ENCODE results near the gene ADTRP. TPM values are rescaled to one million over a fixed set of nuclear protein-coding genes. Genes with fewer than 3 reads are reported as not detected.

Gene ADTRP
- total and polyA plus RNA-seq, 2 donors (not counting 1 experiment from before 2014, with no cell fraction given) = 0.18 to 1.2 TPM

- no peak for DNase-seq
- Mint-ChIP-seq H3K4me3 (no peak overlapping the region), H3K27me3 (peaks cover 5% of the 10 kb centered on the region), H3K4me1 (no peaks in the 10 kb centered on the region), H3K27ac (no peak overlapping the region), H3K9me3 (ENCODE audit: insufficient read depth) (no peaks in the 10 kb centered on the region)
- no peak for TF ChIP-seq EZH2 (IDR thresholded peaks at IDR 0.05; ENCODE audit: borderline replicate concordance, insufficient read depth, low read depth, low read length, poor library complexity, severe bottlenecking)
- no peak for TF ChIP-seq CTCF (IDR thresholded peaks at IDR 0.05)
- H3K4me2 ChIP-seq (replicated peaks; ENCODE audit: low read depth, low read length, poor library complexity, severe bottlenecking) = no peak overlapping the region
- H2AFZ ChIP-seq (ENCODE audit: insufficient read depth, low read depth, low read length, poor library complexity, severe bottlenecking) = no peak overlapping the region
- H3K4me1 ChIP-seq (ENCODE audit: control insufficient read depth in 2 of 2, insufficient read depth in 2 of 2, low read length in 2 of 2) = no peaks in the 10 kb centered on the region
- ChIA-PET CTCF (no interaction called here), POLR2A (no interaction called here)
- H3K9me3 ChIP-seq (ENCODE audit: control extremely low read depth in 1 of 3, control insufficient read depth in 2 of 3, insufficient read depth in 1 of 3, low read length in 2 of 3) = no peaks in the 10 kb centered on the region
- H4K20me1 ChIP-seq (ENCODE audit: control insufficient read depth, insufficient read depth, low read length, poor library complexity, severe bottlenecking) = no peaks in the 10 kb centered on the region
- H3K4me3 ChIP-seq (ENCODE audit: control extremely low read depth in 1 of 5, extremely low read depth in 1 of 5, insufficient read depth in 1 of 5, low read depth in 2 of 5, low read length in 4 of 5) = no peak overlapping the region
- H3K79me2 ChIP-seq (ENCODE audit: control insufficient read depth, insufficient read depth, low read length) = no peaks in the 10 kb centered on the region
- H3K9ac ChIP-seq (ENCODE audit: low read length) = no peak overlapping the region
- H3K27ac ChIP-seq (ENCODE audit: low read length in 2 of 2) = no peak overlapping the region
- intact Hi-C loops (cut with micrococcal nuclease) = no loop called here
- 80% methylated on average over 2 of the region's 3 CpGs for WGBS (ENCODE audit: insufficient coverage)
- no peaks in the 10 kb centered on the region for H3K36me3 ChIP-seq (replicated peaks in 1 of 2; ENCODE audit: control extremely low read depth in 1 of 2, control insufficient read depth in 1 of 2, extremely low read depth in 1 of 2, insufficient read depth in 2 of 2, low read length in 1 of 2)
- H3K27me3 ChIP-seq (replicated peaks in 1 of 4; ENCODE audit: control extremely low read depth in 1 of 4, control insufficient read depth in 3 of 4, insufficient read depth in 4 of 4, low read length in 3 of 4) = peaks cover 0 to 2% (median 0%) of the 10 kb centered on the region in 4 experiments
- ATAC-seq (ENCODE audit: low read depth) = no peak
These were observed 31.6 kb downstream of the ADTRP start for GRCh38 chr6:11747021-11747420.

DNA sequence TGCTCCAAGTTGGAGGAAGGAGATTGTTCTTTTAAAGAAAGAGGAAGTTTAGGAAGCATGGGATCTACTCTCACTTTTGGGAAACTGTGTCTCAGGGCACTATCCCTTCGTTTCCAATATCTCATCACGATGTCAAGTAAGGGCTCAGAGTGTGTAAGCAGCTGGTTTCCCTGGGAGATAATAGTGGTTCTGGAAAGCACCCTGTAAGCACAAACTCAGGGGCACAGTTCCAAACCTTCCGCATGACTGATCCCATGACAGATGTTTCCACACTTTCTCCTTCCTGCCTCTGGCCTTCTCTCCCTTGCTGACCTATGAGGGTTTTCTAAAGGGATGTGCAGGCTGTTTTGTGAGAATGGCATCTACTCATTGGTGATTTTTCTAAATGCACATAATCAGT, 33.9 kb downstream of the ADTRP start:
- Histone ChIP-seq H3K27ac (ENCODE audit: low read length in 2 of 2) (no peak overlapping the region), H3K9ac (ENCODE audit: low read length) (no peak overlapping the region), H3K4me1 (ENCODE audit: control insufficient read depth in 2 of 2, insufficient read depth in 2 of 2, low read length in 2 of 2) (no peaks in the 10 kb centered on the region), H2AFZ (ENCODE audit: insufficient read depth, low read depth, low read length, poor library complexity, severe bottlenecking) (no peak overlapping the region), H3K9me3 (ENCODE audit: control extremely low read depth in 1 of 3, control insufficient read depth in 2 of 3, insufficient read depth in 1 of 3, low read length in 2 of 3) (no peaks in the 10 kb centered on the region), H4K20me1 (ENCODE audit: control insufficient read depth, insufficient read depth, low read length, poor library complexity, severe bottlenecking) (no peaks in the 10 kb centered on the region), H3K27me3 (replicated peaks in 1 of 4; ENCODE audit: control extremely low read depth in 1 of 4, control insufficient read depth in 3 of 4, insufficient read depth in 4 of 4, low read length in 3 of 4) (peaks cover 0 to 2% (median 0%) of the 10 kb centered on the region in 4 experiments), H3K79me2 (ENCODE audit: control insufficient read depth, insufficient read depth, low read length) (no peaks in the 10 kb centered on the region), H3K4me3 (ENCODE audit: control extremely low read depth in 1 of 5, extremely low read depth in 1 of 5, insufficient read depth in 1 of 5, low read depth in 2 of 5, low read length in 4 of 5) (no peak overlapping the region), H3K36me3 (replicated peaks in 1 of 2; ENCODE audit: control extremely low read depth in 1 of 2, control insufficient read depth in 1 of 2, extremely low read depth in 1 of 2, insufficient read depth in 2 of 2, low read length in 1 of 2) (no peaks in the 10 kb centered on the region), H3K4me2 (replicated peaks; ENCODE audit: low read depth, low read length, poor library complexity, severe bottlenecking) (no peak overlapping the region)
- Mint-ChIP-seq H3K4me1 (no peaks in the 10 kb centered on the region), H3K9me3 (ENCODE audit: insufficient read depth) (no peaks in the 10 kb centered on the region), H3K27me3 (peaks cover 15% of the 10 kb centered on the region), H3K27ac (no peak overlapping the region), H3K4me3 (no peak overlapping the region)
- ChIA-PET POLR2A (no interaction called here), CTCF (no interaction called here)
- TF ChIP-seq EZH2 (IDR thresholded peaks at IDR 0.05; ENCODE audit: borderline replicate concordance, insufficient read depth, low read depth, low read length, poor library complexity, severe bottlenecking) (no peak), CTCF (IDR thresholded peaks at IDR 0.05) (no peak)
- no peak for ATAC-seq (ENCODE audit: low read depth)
- WGBS (ENCODE audit: insufficient coverage) = 100% methylated on average over 2 of the region's 3 CpGs
- no peak for DNase-seq
- intact Hi-C loops (cut with micrococcal nuclease) = no loop called here

All from B cell (primary cell).